Lung (tissue), 12 donors: ENCODE data around the gene CNTN5. TPM values are rescaled to one million over a fixed set of nuclear protein-coding genes. Genes with fewer than 3 reads are reported as not detected.

Experiments
- ATAC-seq: fragments of 200-7000 bp; cut with Tn5 transposase; one replicate; pipeline ENCODE4 v1.9.1; 2020; ENCODE audit warnings: moderate number of reproducible peaks; ENCODE audit not compliant: insufficient read depth, low FRiP score
- DNase-seq, 3 donors: peaks; one replicate each; pipeline ENCODE4 v3.0.0-alpha.2; 2013 to 2017
- H3K27ac ChIP-seq, 2 donors: one replicate each; pipeline ENCODE4 v1.5.1; 2013; ENCODE audit warnings: mild to moderate bottlenecking in 2 of 2, moderate library complexity in 2 of 2, control low read depth in 1 of 2, inconsistent platforms in 1 of 2, low read depth in 1 of 2, low read length in 1 of 2
- H3K27me3 ChIP-seq, 3 donors: one replicate each; pipeline ENCODE4 v1.5.1; 2013; ENCODE audit warnings: low read length in 2 of 3; ENCODE audit not compliant: control insufficient read depth in 3 of 3, insufficient read depth in 3 of 3
- H3K36me3 ChIP-seq, 4 donors: one replicate each; pipeline ENCODE4 v1.5.1; 2013; ENCODE audit warnings: low read length in 4 of 4, mild to moderate bottlenecking in 1 of 4, moderate library complexity in 1 of 4; ENCODE audit not compliant: control insufficient read depth in 4 of 4, insufficient read depth in 4 of 4
- H3K4me1 ChIP-seq, 5 donors: one replicate each; pipeline ENCODE4 v1.5.1; 2013; ENCODE audit warnings: low read length in 5 of 5, mild to moderate bottlenecking in 2 of 5, moderate library complexity in 1 of 5; ENCODE audit not compliant: control insufficient read depth in 5 of 5, insufficient read depth in 5 of 5
- H3K4me3 ChIP-seq: one replicate; pipeline ENCODE4 v1.5.1; 2013; ENCODE audit warnings: mild to moderate bottlenecking, control low read depth, moderate library complexity
- H3K9ac ChIP-seq, 2 donors: one replicate each; pipeline ENCODE4 v1.5.1; 2013; ENCODE audit warnings: low read length in 2 of 2, control low read depth in 1 of 2; ENCODE audit not compliant: insufficient read depth in 1 of 2
- H3K9me3 ChIP-seq, 4 donors: one replicate each; pipeline ENCODE4 v1.5.1; 2013; ENCODE audit warnings: low read length in 3 of 4, mild to moderate bottlenecking in 1 of 4, moderate library complexity in 1 of 4; ENCODE audit not compliant: control insufficient read depth in 4 of 4, insufficient read depth in 3 of 4
- WGBS, 2 donors: extraction: QIAGEN DNeasy Blood & Tissue Kit; methylation state at CpG; one replicate each; pipeline ENCODE4 v1.1.7; 2013; 5-methylcytosine and 5-hydroxymethylcytosine counted together
- polyA plus RNA-seq, 2 donors: library from polyadenylated mRNA; stranded (reverse); fragments of 200-250 nt; gene quantifications; one replicate each; pipeline ENCODE4 v1.2.1, GENCODE V29; 2013
- total RNA-seq, 2 donors: library from RNA; depleted of rRNA in 1 of 2; stranded (reverse); fragments of >200 nt in 1 of 2; gene quantifications; one replicate each; pipeline ENCODE4 v1.2.1, GENCODE V29; 2014 to 2021
- TF ChIP-seq, protein P1 (sequence below): IDR thresholded peaks from 2 replicates; pipeline ENCODE4 v1.5.1; 2012; ENCODE audit warnings: mild to moderate bottlenecking; ENCODE audit errors: control extremely low read depth, extremely low read depth
- donor health status: control.
- donor health status: control.
- donor health status: Bipolar disorder and iron deficiency.
- donor health status: healthy.
- donor health status: DM: yes; HTN: yes; CAD: no.

CNTN5 gene
- total and polyA plus RNA-seq, 4 donors, result 0.10 to 0.80 (median 0.44) TPM

DNA sequence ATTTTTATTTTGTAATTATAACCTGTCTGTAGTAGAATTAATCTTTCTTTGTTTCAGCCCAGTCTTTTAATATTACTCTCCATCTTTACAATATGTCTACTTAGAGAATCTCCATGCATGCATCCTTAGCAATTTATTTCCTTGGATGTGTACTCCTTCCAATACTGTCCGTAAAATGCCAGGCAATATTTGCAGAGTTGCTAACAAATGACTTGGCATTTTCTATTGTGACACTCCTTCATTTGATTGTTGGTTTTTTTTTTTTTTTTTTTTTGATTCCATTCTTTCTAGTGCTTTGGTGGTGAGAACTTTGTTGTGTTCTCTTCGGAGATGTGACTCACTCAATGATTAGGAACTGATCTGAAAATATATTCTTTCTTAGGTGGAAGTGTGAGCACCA lies 220.3 kb downstream of the CNTN5 start:
- Histone ChIP-seq H3K27me3 (no peaks in the 10 kb centered on the region), H3K4me3 (no peak overlapping the region), H3K4me1 (no peaks in the 10 kb centered on the region), H3K9me3 (peaks cover 0 to 12% (median 0%) of the 10 kb centered on the region in 4 donors), H3K36me3 (no peaks in the 10 kb centered on the region), H3K27ac (no peak overlapping the region), H3K9ac (no peak overlapping the region)
- TF ChIP-seq, protein P1, sequence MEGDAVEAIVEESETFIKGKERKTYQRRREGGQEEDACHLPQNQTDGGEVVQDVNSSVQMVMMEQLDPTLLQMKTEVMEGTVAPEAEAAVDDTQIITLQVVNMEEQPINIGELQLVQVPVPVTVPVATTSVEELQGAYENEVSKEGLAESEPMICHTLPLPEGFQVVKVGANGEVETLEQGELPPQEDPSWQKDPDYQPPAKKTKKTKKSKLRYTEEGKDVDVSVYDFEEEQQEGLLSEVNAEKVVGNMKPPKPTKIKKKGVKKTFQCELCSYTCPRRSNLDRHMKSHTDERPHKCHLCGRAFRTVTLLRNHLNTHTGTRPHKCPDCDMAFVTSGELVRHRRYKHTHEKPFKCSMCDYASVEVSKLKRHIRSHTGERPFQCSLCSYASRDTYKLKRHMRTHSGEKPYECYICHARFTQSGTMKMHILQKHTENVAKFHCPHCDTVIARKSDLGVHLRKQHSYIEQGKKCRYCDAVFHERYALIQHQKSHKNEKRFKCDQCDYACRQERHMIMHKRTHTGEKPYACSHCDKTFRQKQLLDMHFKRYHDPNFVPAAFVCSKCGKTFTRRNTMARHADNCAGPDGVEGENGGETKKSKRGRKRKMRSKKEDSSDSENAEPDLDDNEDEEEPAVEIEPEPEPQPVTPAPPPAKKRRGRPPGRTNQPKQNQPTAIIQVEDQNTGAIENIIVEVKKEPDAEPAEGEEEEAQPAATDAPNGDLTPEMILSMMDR, result no peak
- no peak for ATAC-seq
- DNase-seq, result no peak
- 69 to 80% methylated on average over 2 of the region's 2 CpGs for WGBS, 2 donors

GRCh38 chr11:99244613-99245012 lies 223.9 kb downstream of the CNTN5 start:
- ATAC-seq, result peak; percentile 77
- peaks cover 0 to 12% (median 0%) of the 10 kb centered on the region in 4 donors for H3K9me3 ChIP-seq
- H3K27me3 ChIP-seq, result no peaks in the 10 kb centered on the region
- TF ChIP-seq, protein P1, result no peak
- no peak overlapping the region for H3K4me3 ChIP-seq
- WGBS, 2 donors, result 69 to 80% methylated on average over 3 of the region's 3 CpGs
- H3K9ac ChIP-seq, result no peak overlapping the region
- no peaks in the 10 kb centered on the region for H3K4me1 ChIP-seq
- no peak for DNase-seq
- no peak overlapping the region for H3K27ac ChIP-seq
- no peaks in the 10 kb centered on the region for H3K36me3 ChIP-seq

- ATAC-seq, result no peak
Observed at GRCh38 chr11:99246199-99246598, 225.4 kb downstream of the CNTN5 start.

More at GRCh38 chr11:99246199-99246598, 225.4 kb downstream of the CNTN5 start:
- no peaks in the 10 kb centered on the region for H3K27me3 ChIP-seq
- H3K4me1 ChIP-seq, result no peaks in the 10 kb centered on the region
- H3K9ac ChIP-seq, result no peak overlapping the region
- 85 to 89% methylated on average over 5 of the region's 5 CpGs for WGBS, 2 donors
- peaks cover 0 to 9% (median 0%) of the 10 kb centered on the region in 4 donors for H3K9me3 ChIP-seq
- no peaks in the 10 kb centered on the region for H3K36me3 ChIP-seq
- TF ChIP-seq, protein P1, result no peak
- H3K27ac ChIP-seq, result no peak overlapping the region
- DNase-seq, result no peak
- no peak overlapping the region for H3K4me3 ChIP-seq
